Measurements from ENCODE around the gene FBXW2. TPM values are rescaled to one million over a fixed set of nuclear protein-coding genes. Genes with fewer than 3 reads are reported as not detected.

FBXW2 gene
- total RNA-seq, 1 experiment from 2014 or later: 62.1 TPM

GRCh38 chr9:120718316-120718715 is 74.9 kb downstream of the FBXW2 start:
- H3K14ac ChIP-seq (ENCODE audit: insufficient read depth, low read length): no peak overlapping the region
- H3K27me3 ChIP-seq (ENCODE audit: insufficient read depth, low read length): peaks cover 2% of the 10 kb centered on the region; the same call in 1 of the 2 replicates
- H3K79me1 ChIP-seq (ENCODE audit: insufficient read depth, low read depth, low read length, poor library complexity, severe bottlenecking): no peaks in the 10 kb centered on the region
- H2BK15ac ChIP-seq (ENCODE audit: low read depth, low read length): no peak overlapping the region
- Mint-ChIP-seq H3K4me1 (peaks cover 9 to 16% of the 10 kb centered on the region in 2 experiments), H3K4me3 (no peak overlapping the region), H3K9me3 (no peaks in the 10 kb centered on the region), H3K27me3 (ENCODE audit: low read depth) (peaks cover 12% of the 10 kb centered on the region), H3K36me3 (ENCODE audit: insufficient read depth in 1 of 3, low read depth in 3 of 3) (no peaks in the 10 kb centered on the region), H3K27ac (no peak overlapping the region)
- H3K23me2 ChIP-seq (ENCODE audit: insufficient read length, low read depth, low read length, poor library complexity, severe bottlenecking): peaks cover 9% of the 10 kb centered on the region
- H3K79me2 ChIP-seq (ENCODE audit: insufficient read depth, low read length): no peaks in the 10 kb centered on the region
- H2BK20ac ChIP-seq (ENCODE audit: low read depth, low read length, poor library complexity, severe bottlenecking): no peak overlapping the region
- no peak overlapping the region for H3K4ac ChIP-seq (ENCODE audit: low read depth, low read length)
- no peak overlapping the region for H3K27ac ChIP-seq (ENCODE audit: insufficient read length, low read depth, low read length)
- H3K9ac ChIP-seq (ENCODE audit: extremely low read depth, insufficient read length, low read length): no peak overlapping the region
- H2BK120ac ChIP-seq (ENCODE audit: low read depth, low read length, poor library complexity, severe bottlenecking): no peak overlapping the region
- H2BK12ac ChIP-seq (ENCODE audit: insufficient read length, low read depth, low read length): no peak overlapping the region
- H4K91ac ChIP-seq (ENCODE audit: insufficient read length, low read depth, low read length): no peak overlapping the region
- H4K8ac ChIP-seq (replicated peaks; ENCODE audit: insufficient read length, low read depth, low read length): no peak overlapping the region
- DNase-seq: no peak
- no peaks in the 10 kb centered on the region for H3K4me1 ChIP-seq (ENCODE audit: insufficient read depth, low read length)
- no peak overlapping the region for H3K56ac ChIP-seq (ENCODE audit: insufficient read length, low read depth, low read length)
- H4K5ac ChIP-seq (ENCODE audit: insufficient read length, low read depth, low read length): no peak overlapping the region
- H3K18ac ChIP-seq (ENCODE audit: insufficient read length, low read depth, low read length): no peak overlapping the region
- no peak overlapping the region for H2BK5ac ChIP-seq (ENCODE audit: insufficient read length, low read length)
- H3K9me3 ChIP-seq (ENCODE audit: control insufficient read depth, low read depth, low read length): no peaks in the 10 kb centered on the region
- H2AFZ ChIP-seq (ENCODE audit: low read length): no peak overlapping the region
- no CpG with 5 or more reads among the region's 3 CpGs for WGBS (ENCODE audit: extremely low coverage, insufficient read length, low lambda C conversion rate)
- H3T11ph ChIP-seq (ENCODE audit: low read length): no peak overlapping the region
- no peak overlapping the region for H2AK5ac ChIP-seq (ENCODE audit: insufficient read length, low read length)
- no peak overlapping the region for H3K4me2 ChIP-seq (ENCODE audit: insufficient read depth, insufficient read length, low read length)
- no peaks in the 10 kb centered on the region for H4K20me1 ChIP-seq (ENCODE audit: control insufficient read depth, insufficient read depth, insufficient read length)
- H3K23ac ChIP-seq (ENCODE audit: insufficient read length, low read depth, low read length): no peak overlapping the region
- TF ChIP-seq CTCF (conservative IDR thresholded peaks at IDR 0.05): no peak

All from H9 (cell line).